ENCODE measurements around the gene SVIL.

Gene SVIL, protein sequence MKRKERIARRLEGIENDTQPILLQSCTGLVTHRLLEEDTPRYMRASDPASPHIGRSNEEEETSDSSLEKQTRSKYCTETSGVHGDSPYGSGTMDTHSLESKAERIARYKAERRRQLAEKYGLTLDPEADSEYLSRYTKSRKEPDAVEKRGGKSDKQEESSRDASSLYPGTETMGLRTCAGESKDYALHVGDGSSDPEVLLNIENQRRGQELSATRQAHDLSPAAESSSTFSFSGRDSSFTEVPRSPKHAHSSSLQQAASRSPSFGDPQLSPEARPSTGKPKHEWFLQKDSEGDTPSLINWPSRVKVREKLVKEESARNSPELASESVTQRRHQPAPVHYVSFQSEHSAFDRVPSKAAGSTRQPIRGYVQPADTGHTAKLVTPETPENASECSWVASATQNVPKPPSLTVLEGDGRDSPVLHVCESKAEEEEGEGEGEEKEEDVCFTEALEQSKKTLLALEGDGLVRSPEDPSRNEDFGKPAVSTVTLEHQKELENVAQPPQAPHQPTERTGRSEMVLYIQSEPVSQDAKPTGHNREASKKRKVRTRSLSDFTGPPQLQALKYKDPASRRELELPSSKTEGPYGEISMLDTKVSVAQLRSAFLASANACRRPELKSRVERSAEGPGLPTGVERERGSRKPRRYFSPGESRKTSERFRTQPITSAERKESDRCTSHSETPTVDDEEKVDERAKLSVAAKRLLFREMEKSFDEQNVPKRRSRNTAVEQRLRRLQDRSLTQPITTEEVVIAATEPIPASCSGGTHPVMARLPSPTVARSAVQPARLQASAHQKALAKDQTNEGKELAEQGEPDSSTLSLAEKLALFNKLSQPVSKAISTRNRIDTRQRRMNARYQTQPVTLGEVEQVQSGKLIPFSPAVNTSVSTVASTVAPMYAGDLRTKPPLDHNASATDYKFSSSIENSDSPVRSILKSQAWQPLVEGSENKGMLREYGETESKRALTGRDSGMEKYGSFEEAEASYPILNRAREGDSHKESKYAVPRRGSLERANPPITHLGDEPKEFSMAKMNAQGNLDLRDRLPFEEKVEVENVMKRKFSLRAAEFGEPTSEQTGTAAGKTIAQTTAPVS (N-terminal part only)

DNA sequence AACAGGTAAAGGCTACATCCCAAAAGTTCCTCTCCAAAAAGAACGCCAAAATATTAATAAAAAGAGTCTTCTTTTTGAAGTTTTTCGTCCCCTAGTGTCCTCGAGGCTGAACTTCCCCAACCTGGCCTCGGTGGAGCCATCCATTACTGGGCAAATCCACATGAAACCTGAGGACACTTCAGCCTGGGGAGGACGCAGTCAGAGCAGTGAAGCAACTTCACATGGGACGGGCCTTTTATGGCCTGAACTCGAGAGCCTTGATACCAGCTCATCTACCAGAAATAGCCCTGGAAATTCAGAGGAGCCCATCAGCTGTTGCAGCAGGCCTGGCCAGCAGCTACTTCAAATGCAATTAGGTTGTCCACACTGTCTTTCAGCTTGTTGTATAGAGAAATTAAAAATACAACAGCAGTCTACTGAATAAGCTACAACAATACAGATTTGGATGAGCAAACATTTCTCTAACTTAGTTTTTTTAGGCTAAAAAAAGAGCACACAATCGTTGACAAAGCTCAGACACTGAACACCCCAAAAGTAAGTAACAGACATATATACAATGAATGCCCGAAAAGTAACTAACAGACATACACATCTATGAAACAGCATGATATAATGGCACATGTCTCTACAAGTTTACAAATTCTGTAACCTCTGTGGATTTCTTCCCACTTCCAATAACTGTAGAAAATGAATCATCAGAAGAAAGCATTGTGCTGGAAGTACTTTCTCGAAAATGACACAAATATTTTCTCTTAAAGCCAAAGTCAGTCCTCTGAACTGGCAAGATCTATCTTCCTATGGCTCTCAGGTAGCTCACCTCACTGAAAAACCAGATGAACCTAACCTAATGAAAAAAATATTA lies at the start of gene SVIL:
Gene SVIL, minus strand, starts transcription at position 208 of the 862 bp plus-strand sequence. CDS start 79,913 bp downstream, outside the sequence.
- no peak within 1 kb of the TSS for H3K4me3 Mint-ChIP-seq
- H3K9me3 Mint-ChIP-seq, result no peaks in the 10 kb centered on the region
- H3K4me1 Mint-ChIP-seq (ENCODE audit: low read depth), result peaks cover 63% of the 10 kb centered on the region
- intact Hi-C loops (cut with micrococcal nuclease), result loop anchor here (10.0 kb wide), 1 partner anchor 100 kb away; no protein-coding TSS in a partner anchor
- peak within 1 kb of the TSS; percentile 19 for H3K27ac Mint-ChIP-seq
- peaks cover 45% of the 10 kb centered on the region for H3K36me3 Mint-ChIP-seq (ENCODE audit: low read depth)
- no peaks in the 10 kb centered on the region for H3K27me3 Mint-ChIP-seq

DNA sequence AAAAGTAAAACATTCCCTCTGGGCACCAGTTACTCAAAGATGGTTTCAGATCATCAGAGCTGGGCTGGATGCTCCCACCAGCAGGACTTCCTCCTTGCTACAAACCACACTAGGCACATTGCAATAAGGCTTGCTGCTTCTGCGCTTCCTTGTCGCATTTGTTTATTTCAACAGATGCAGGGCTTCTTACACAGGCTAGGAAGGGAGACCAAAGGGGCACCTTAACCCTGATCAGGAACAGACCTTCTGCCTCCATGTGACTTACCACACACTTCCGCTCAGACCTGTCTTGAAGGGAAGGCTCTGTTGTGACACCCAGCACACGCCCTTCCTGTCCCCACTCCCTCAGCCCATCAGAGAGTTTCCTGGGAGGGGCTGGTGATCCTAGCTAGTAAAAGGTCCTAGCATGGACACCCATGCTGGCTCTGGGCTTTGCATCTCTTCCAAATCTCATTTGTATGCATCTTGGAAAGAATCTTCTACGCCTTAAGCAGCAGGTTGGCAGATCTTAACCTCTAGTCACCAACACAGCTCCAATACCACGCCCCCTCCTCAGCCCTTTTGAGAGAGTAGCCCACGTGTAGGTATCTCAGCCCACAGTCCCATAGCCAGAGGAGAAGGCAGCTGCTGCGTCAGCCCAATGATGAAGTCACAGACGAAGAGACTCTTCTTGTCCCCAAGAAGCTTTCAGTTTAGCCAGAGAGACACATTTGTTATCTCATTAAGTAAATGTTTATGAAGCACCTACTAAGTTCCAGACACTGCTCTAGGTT lies 47.1 kb upstream of the SVIL start:
- peaks cover 46% of the 10 kb centered on the region for H3K4me1 Mint-ChIP-seq (ENCODE audit: low read depth)
- peak overlapping the region; percentile 18 for H3K4me3 Mint-ChIP-seq
- peaks cover 7% of the 10 kb centered on the region for H3K9me3 Mint-ChIP-seq
- intact Hi-C loops (cut with micrococcal nuclease), result loop anchor here (10.0 kb wide), 1 partner anchor 53 kb away; no protein-coding TSS in a partner anchor
- H3K36me3 Mint-ChIP-seq (ENCODE audit: low read depth), result peaks cover 85% of the 10 kb centered on the region
- peak overlapping the region; percentile 71 for H3K27ac Mint-ChIP-seq
- no peaks in the 10 kb centered on the region for H3K27me3 Mint-ChIP-seq

DNA sequence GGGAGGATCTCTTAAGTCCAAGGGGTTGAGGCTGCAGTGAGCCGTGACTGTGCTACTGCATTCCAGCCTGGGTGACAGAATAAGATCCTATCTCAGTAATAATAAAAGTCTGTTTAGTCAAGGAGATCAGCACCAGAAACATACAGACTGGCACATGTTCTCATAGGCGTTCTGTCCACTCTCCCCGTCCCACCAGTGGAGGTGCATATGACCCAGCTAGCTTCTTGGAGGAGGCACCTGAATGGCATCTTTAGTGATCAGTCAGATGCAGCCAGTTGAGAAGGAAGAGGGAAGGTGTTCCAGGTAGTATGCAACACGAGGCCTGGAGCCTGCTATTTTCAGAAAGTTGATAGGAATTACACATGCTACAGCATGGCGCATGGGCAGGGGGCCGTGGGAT lies 45.3 kb upstream of the SVIL start:
- intact Hi-C loops (cut with micrococcal nuclease), result loop anchor here (10.0 kb wide), 1 partner anchor 55 kb away; no protein-coding TSS in a partner anchor
- Mint-ChIP-seq H3K4me3 (no peak overlapping the region), H3K4me1 (ENCODE audit: low read depth) (peaks cover 41% of the 10 kb centered on the region), H3K9me3 (peaks cover 25% of the 10 kb centered on the region), H3K27me3 (no peaks in the 10 kb centered on the region), H3K36me3 (ENCODE audit: low read depth) (peaks cover 90% of the 10 kb centered on the region), H3K27ac (peak overlapping the region; percentile 71)

DNA sequence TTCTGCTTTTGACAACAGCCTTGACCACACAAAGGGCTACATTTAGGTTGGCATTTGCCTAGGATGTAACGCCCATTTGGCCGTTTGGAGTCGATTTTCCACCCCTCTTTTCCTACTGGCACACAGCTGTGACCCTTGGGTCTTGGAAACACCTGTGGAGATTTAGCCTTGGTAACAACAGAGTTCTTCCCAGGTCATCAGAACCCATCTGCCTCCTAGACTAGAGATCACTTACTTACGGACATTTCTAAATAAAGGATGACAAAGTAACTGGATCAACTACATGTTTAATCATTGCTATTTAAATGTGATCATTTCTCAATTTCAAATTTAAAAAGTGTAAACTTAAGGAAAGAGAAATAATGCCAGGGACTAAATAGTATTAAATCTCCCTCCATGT lies 42.0 kb upstream of the SVIL start:
- Mint-ChIP-seq H3K4me3 (no peak overlapping the region), H3K36me3 (ENCODE audit: low read depth) (peaks cover 97% of the 10 kb centered on the region), H3K27me3 (no peaks in the 10 kb centered on the region), H3K27ac (no peak overlapping the region), H3K9me3 (peaks cover 47% of the 10 kb centered on the region), H3K4me1 (ENCODE audit: low read depth) (peaks cover 29% of the 10 kb centered on the region)
- intact Hi-C loops (cut with micrococcal nuclease), result no loop called here

DNA sequence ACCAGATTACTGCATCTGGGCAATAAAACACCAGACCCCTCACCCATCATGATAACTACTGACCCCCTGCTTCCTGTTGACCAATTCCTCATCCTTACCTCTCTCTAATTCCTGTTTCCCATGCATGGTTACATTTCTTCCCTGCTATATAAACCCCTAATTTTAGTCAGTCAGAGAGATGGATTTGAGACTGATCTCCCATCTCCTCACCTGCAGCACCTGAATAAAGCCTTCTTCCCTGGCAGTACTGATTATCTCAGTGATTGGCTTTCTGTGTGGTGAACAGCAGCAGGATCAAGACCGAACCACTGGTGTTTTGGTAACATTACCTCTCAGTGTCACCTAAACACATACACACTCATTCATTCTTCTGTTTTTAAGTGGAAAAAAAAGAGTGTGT lies 41.2 kb upstream of the SVIL start:
- peaks cover 22% of the 10 kb centered on the region for H3K4me1 Mint-ChIP-seq (ENCODE audit: low read depth)
- H3K27ac Mint-ChIP-seq, result no peak overlapping the region
- intact Hi-C loops (cut with micrococcal nuclease), result no loop called here
- H3K36me3 Mint-ChIP-seq (ENCODE audit: low read depth), result peaks cover 100% of the 10 kb centered on the region
- no peak overlapping the region for H3K4me3 Mint-ChIP-seq
- peaks cover 47% of the 10 kb centered on the region for H3K9me3 Mint-ChIP-seq
- H3K27me3 Mint-ChIP-seq, result no peaks in the 10 kb centered on the region

DNA sequence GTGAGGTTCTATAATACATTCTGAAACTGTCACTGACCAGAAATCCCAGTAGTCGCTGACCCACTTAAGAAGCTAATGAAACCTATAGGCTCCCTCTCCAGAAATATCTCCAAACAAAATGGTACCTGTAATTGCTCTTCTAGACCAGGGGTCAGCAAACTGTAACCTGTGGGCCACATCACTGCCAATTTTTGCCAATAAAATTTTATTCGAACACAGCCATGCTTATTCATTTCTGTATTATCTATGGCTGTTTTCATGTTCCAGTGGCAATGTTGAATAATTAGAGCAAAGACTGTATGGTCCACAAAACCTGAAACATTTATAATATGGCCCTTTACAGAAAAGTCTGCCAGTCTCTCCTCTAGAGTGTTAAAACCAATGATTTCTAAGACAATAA lies 37.2 kb upstream of the SVIL start:
- Mint-ChIP-seq H3K36me3 (ENCODE audit: low read depth) (peaks cover 90% of the 10 kb centered on the region), H3K27ac (no peak overlapping the region), H3K4me1 (ENCODE audit: low read depth) (peaks cover 20% of the 10 kb centered on the region), H3K4me3 (no peak overlapping the region), H3K27me3 (no peaks in the 10 kb centered on the region), H3K9me3 (peaks cover 41% of the 10 kb centered on the region)
- intact Hi-C loops (cut with micrococcal nuclease), result no loop called here

DNA sequence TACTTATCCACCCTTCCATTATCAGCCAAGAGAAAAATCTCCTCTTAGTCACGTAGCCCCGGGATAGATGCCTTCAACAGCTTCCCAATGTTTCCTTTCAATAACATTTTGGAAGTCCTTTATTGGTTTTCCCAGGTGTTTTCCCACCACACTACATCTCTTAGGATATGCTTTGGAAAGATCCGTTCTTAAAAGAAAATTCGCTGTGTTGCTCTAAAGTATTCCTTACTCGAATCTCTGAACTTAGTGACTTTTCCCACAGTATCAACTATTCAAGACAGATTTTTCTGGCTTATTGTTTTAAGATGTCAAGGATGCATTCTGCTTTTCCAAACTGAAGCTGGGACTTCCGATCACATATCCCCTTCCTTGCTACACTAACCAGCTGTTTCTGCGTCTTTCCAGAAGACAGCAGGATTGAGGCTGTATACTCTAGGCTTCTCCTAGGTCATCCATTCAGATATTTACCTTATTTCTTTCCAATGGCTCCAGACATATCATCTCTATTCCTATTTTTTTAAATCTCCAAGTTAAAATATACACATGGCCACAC lies 36.5 kb upstream of the SVIL start:
- Mint-ChIP-seq H3K4me3 (no peak overlapping the region), H3K27me3 (no peaks in the 10 kb centered on the region), H3K27ac (no peak overlapping the region), H3K36me3 (ENCODE audit: low read depth) (peaks cover 84% of the 10 kb centered on the region), H3K9me3 (peaks cover 34% of the 10 kb centered on the region), H3K4me1 (ENCODE audit: low read depth) (peaks cover 20% of the 10 kb centered on the region)
- intact Hi-C loops (cut with micrococcal nuclease), result no loop called here

DNA sequence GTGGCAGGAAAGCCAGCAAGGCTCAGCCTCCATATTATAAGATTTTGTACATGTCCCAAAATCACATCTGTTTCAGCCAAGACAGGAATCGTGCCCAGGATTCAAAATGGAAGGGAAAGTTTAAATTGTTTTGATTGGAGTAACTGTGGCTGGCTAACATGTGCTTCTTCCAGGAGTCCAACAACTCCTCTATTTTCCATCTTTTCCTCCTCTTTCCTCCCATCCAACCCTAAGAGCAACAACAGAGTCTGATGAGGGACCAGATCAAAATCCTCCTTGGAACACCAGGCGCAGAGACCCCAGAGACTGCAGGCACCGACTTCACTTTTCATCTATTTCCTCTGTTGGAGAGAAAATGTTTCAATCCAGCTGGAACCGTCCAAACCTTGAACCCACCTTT lies 36.0 kb upstream of the SVIL start:
- Mint-ChIP-seq H3K27me3 (no peaks in the 10 kb centered on the region), H3K36me3 (ENCODE audit: low read depth) (peaks cover 80% of the 10 kb centered on the region), H3K9me3 (peaks cover 29% of the 10 kb centered on the region), H3K27ac (no peak overlapping the region), H3K4me3 (no peak overlapping the region), H3K4me1 (ENCODE audit: low read depth) (peaks cover 20% of the 10 kb centered on the region)
- intact Hi-C loops (cut with micrococcal nuclease), result no loop called here

DNA sequence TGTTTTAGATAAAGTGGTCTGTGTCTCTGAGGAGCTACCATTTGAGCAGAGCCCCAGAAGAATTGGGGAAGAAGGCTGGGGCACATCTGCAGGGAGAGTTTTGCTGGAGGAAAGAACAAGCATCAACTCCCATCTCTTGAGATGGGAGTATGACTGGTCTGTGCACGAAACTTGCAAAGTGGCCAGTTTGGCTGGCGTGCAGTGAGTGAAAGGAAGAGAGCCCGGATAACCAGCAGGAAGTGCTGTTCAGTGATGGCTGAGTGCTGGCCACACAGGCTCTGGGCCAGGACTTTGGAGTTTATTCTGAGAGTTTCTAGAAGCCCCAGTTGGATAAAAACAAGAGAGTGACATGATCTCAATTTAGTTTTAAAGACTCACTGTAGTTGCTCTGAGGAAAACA lies 34.4 kb upstream of the SVIL start:
- no peak overlapping the region for H3K27ac Mint-ChIP-seq
- H3K36me3 Mint-ChIP-seq (ENCODE audit: low read depth), result peaks cover 70% of the 10 kb centered on the region
- no peaks in the 10 kb centered on the region for H3K27me3 Mint-ChIP-seq
- H3K9me3 Mint-ChIP-seq, result peaks cover 13% of the 10 kb centered on the region
- no peak overlapping the region for H3K4me3 Mint-ChIP-seq
- peaks cover 20% of the 10 kb centered on the region for H3K4me1 Mint-ChIP-seq (ENCODE audit: low read depth)
- intact Hi-C loops (cut with micrococcal nuclease), result no loop called here

DNA sequence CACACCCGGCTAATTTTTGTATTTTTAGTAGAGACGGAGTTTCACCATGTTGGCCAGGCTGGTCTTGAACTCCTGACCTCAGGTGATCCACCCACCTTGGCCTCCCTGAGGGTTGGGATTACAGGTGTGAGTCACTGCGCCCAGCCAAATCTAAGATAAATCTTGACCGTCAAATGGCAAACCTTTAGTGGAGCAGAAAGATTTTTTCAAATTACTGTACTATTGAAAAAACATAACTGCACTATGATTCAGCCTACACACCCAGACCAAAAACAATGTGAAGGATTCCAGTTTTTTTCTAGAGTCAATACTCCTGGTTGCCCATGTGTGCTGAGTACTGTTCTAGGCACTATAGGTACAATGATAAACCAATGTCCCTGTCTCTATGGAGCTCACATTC lies 33.9 kb upstream of the SVIL start:
- H3K9me3 Mint-ChIP-seq, result peaks cover 7% of the 10 kb centered on the region
- H3K36me3 Mint-ChIP-seq (ENCODE audit: low read depth), result peaks cover 65% of the 10 kb centered on the region
- no peak overlapping the region for H3K27ac Mint-ChIP-seq
- H3K4me1 Mint-ChIP-seq (ENCODE audit: low read depth), result peaks cover 20% of the 10 kb centered on the region
- intact Hi-C loops (cut with micrococcal nuclease), result no loop called here
- H3K4me3 Mint-ChIP-seq, result no peak overlapping the region
- no peaks in the 10 kb centered on the region for H3K27me3 Mint-ChIP-seq

DNA sequence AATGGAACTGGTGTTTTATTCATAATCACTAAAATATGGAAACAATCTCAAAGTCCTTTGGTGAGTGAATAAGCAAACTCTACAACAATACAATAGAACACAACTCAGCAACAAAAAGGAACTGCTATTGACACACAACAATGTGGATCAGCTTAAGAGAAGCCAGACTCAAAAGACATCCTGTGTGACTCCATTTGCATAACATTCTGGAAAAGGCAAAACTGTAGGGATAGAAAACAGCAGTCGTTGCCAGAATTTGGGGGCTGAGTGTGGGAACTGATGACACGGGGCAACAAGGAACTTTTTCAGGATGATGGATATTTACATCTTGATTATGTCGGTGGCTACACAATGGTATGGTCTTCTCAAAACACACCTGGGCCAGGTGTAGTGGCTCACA lies 32.4 kb upstream of the SVIL start:
- Mint-ChIP-seq H3K4me3 (no peak overlapping the region), H3K36me3 (ENCODE audit: low read depth) (peaks cover 51% of the 10 kb centered on the region), H3K9me3 (no peaks in the 10 kb centered on the region), H3K27ac (no peak overlapping the region), H3K4me1 (ENCODE audit: low read depth) (peaks cover 11% of the 10 kb centered on the region), H3K27me3 (no peaks in the 10 kb centered on the region)
- intact Hi-C loops (cut with micrococcal nuclease), result no loop called here

DNA sequence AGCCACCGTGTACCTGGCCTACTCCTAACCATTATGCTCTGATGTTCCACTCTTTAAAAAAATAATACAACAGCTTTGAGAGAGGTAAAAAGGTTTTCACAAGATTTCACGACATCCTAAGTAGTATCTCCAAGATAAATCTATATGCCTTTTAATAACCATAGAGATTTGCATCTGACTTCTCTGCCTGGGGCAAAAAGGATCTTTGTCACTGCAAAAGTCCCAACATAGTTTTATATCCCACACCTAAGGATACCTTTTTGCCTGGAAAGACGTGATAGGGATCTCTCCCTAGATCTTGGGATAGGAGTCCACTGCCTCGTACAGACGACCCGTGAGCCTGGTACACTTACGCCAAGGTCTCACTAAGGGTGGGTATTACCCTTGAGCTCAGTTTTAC lies 31.4 kb upstream of the SVIL start:
- Mint-ChIP-seq H3K4me3 (no peak overlapping the region), H3K36me3 (ENCODE audit: low read depth) (peaks cover 49% of the 10 kb centered on the region), H3K4me1 (ENCODE audit: low read depth) (peaks cover 21% of the 10 kb centered on the region), H3K9me3 (no peaks in the 10 kb centered on the region), H3K27me3 (no peaks in the 10 kb centered on the region), H3K27ac (no peak overlapping the region)
- intact Hi-C loops (cut with micrococcal nuclease), result no loop called here

All from dendritic cell treated with granulocyte-macrophage colony-stimulating factor and Interleukin-4, amounts not matched to agents 40 ng/mL and 50 ng/mL, for 4 days (primary cell).